Activated B cell treated with CpG ODN at 0.5 μM for 24 hours (primary cell): ENCODE results near the gene PCTP. TPM values are rescaled to one million over a fixed set of nuclear protein-coding genes. Genes with fewer than 3 reads are reported as not detected.

ENCODE experiments used
- ATAC-seq: fragments of 200-7000 bp; cut with Tn5 transposase; one replicate; pipeline ENCODE4 v1.10.0; 2021; ENCODE audit warnings: low read depth, mild to moderate bottlenecking, moderate library complexity
- CTCF ChIA-PET: fragments of 350-600 bp; sonication (Branson Sonifier 250); formaldehyde crosslinking; loops from one replicate; lab custom pipeline; 2021; ENCODE audit warnings: antibody characterized with exemption; lab: Charles Lee
- POLR2A ChIA-PET: fragments of 350-600 bp; sonication (Branson Sonifier 250); formaldehyde crosslinking; loops from one replicate; lab custom pipeline; 2021; ENCODE audit warnings: antibody characterized with exemption; lab: Charles Lee
- DNase-seq: peaks from one replicate; pipeline ENCODE4 v3.0.0; 2022
- H3K27ac Mint-ChIP-seq: one replicate; pipeline ENCODE4 v1.8.0; 2020; ENCODE audit warnings: mixed read lengths
- H3K27me3 Mint-ChIP-seq: one replicate; pipeline ENCODE4 v1.8.0; 2021; ENCODE audit warnings: mixed read lengths
- H3K36me3 Mint-ChIP-seq: one replicate; pipeline ENCODE4 v1.8.0; 2021; ENCODE audit warnings: low read depth, mixed read lengths
- H3K4me1 Mint-ChIP-seq: one replicate; pipeline ENCODE4 v1.8.0; 2021; ENCODE audit warnings: mixed read lengths
- H3K4me3 Mint-ChIP-seq: one replicate; pipeline ENCODE4 v1.8.0; 2020; ENCODE audit warnings: mild to moderate bottlenecking, mixed read lengths
- H3K9me3 Mint-ChIP-seq: one replicate; pipeline ENCODE4 v1.8.0; 2020; ENCODE audit warnings: mixed read lengths
- intact Hi-C: fragments of 100-400 bp; cut with micrococcal nuclease; formaldehyde crosslinking; loops from one replicate; pipeline ENCODE4 v1.15.1; 2024
- total RNA-seq: library from RNA; stranded (reverse); gene quantifications from 2 replicates; pipeline ENCODE4 v1.2.3, GENCODE V29; 2022
- TF ChIP-seq, protein P1 (sequence below): fragments of 200-600 bp; IDR thresholded peaks from one replicate; pipeline ENCODE4 v1.8.0; 2022; ENCODE audit warnings: antibody characterized with exemption, mild to moderate bottlenecking

The PCTP gene
- total RNA-seq, 1 donor from 2014 or later = 9.0 TPM

DNA sequence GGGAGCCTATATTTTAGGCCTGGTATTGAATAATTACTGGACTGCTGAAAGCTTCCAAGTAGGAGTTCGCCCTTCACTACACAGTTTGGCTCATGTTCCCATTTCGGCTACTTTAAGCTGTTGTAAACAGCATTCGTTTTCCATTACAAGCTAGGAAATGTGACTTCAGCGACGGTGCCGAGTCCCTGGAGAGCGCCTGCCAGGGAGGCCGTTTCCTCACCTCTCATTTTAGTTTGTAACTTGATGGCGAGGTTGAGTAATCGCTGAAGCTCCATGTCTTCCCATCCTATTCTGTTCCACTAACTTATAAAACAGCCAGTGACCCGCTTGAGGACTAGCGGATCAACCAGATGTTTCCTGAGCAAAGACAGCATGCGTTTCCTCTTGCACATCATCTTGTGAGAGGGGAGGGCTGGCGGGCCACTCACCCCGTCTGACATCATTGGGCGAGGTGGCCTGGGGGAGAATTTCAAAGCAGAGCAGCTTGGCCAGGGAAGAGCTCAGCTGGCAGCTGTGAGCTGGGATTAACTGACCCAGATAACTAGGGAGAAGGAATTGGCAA, 32.9 kb downstream of the PCTP start:
- peaks cover 2% of the 10 kb centered on the region for H3K27me3 Mint-ChIP-seq
- no peaks in the 10 kb centered on the region for H3K9me3 Mint-ChIP-seq
- H3K4me3 Mint-ChIP-seq = no peak overlapping the region
- TF ChIP-seq, protein P1, sequence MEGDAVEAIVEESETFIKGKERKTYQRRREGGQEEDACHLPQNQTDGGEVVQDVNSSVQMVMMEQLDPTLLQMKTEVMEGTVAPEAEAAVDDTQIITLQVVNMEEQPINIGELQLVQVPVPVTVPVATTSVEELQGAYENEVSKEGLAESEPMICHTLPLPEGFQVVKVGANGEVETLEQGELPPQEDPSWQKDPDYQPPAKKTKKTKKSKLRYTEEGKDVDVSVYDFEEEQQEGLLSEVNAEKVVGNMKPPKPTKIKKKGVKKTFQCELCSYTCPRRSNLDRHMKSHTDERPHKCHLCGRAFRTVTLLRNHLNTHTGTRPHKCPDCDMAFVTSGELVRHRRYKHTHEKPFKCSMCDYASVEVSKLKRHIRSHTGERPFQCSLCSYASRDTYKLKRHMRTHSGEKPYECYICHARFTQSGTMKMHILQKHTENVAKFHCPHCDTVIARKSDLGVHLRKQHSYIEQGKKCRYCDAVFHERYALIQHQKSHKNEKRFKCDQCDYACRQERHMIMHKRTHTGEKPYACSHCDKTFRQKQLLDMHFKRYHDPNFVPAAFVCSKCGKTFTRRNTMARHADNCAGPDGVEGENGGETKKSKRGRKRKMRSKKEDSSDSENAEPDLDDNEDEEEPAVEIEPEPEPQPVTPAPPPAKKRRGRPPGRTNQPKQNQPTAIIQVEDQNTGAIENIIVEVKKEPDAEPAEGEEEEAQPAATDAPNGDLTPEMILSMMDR = no peak
- ChIA-PET CTCF (interaction anchor here (0.6 to 1.4 kb wide), 2 partner anchors 14 to 36 kb away, joined by 3 read pairs; no protein-coding TSS in a partner anchor), POLR2A (no interaction called here)
- intact Hi-C loops = no loop called here
- no peaks in the 10 kb centered on the region for H3K36me3 Mint-ChIP-seq
- no peaks in the 10 kb centered on the region for H3K4me1 Mint-ChIP-seq
- ATAC-seq (no peak), DNase-seq (no peak)
- H3K27ac Mint-ChIP-seq = no peak overlapping the region

DNA sequence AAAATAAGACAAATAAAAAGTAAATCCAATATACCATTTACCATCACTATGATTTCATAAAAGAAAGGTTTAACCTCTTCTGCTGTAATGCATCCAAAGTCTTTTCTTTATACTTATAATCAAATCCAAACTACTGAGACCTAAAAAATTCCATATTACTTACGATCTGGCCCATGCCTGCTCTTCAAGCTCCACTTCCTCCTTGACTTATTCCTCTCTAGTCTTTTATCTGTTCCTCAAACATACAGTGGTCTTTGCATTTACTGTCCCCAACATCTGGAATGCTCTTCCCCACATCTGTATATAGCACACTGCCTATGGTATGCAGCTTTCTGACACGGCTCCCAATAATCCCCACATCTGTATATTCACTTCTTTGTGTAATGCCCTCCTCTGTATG, 33.8 kb downstream of the PCTP start:
- TF ChIP-seq, protein P1 = no peak
- no peaks in the 10 kb centered on the region for H3K36me3 Mint-ChIP-seq
- no peaks in the 10 kb centered on the region for H3K4me1 Mint-ChIP-seq
- no peak overlapping the region for H3K4me3 Mint-ChIP-seq
- DNase-seq (no peak), ATAC-seq (no peak)
- intact Hi-C loops = no loop called here
- ChIA-PET CTCF (interaction anchor here (0.6 kb wide), 1 partner anchor 37 kb away, joined by 3 read pairs; no protein-coding TSS in a partner anchor), POLR2A (no interaction called here)
- peaks cover 2% of the 10 kb centered on the region for H3K27me3 Mint-ChIP-seq
- no peak overlapping the region for H3K27ac Mint-ChIP-seq
- H3K9me3 Mint-ChIP-seq = no peaks in the 10 kb centered on the region

DNA sequence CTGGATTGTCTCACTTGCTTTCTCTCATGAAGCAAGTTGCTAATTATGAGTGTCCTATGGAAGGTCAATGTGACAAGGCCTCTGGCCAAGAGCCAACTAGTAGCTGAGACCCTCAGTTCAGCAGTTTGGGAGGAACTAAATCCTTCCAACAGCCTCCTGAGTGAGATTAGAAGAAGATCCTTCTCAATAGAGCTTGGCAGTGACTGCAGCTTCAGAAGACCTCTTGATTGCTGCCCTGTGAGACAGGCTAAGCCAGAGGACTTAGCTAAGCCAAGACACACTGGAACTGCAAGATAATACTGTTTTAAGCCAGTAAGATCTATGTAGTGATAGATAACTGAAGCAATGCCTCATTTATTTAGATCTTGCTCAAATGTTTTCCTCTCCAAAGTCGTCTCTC, 34.3 kb downstream of the PCTP start:
- intact Hi-C loops = no loop called here
- ChIA-PET POLR2A (no interaction called here), CTCF (no interaction called here)
- H3K9me3 Mint-ChIP-seq = no peaks in the 10 kb centered on the region
- ATAC-seq (no peak), DNase-seq (no peak)
- TF ChIP-seq, protein P1 = no peak
- peaks cover 2% of the 10 kb centered on the region for H3K27me3 Mint-ChIP-seq
- H3K27ac Mint-ChIP-seq = no peak overlapping the region
- no peak overlapping the region for H3K4me3 Mint-ChIP-seq
- H3K4me1 Mint-ChIP-seq = no peaks in the 10 kb centered on the region
- H3K36me3 Mint-ChIP-seq = no peaks in the 10 kb centered on the region

DNA sequence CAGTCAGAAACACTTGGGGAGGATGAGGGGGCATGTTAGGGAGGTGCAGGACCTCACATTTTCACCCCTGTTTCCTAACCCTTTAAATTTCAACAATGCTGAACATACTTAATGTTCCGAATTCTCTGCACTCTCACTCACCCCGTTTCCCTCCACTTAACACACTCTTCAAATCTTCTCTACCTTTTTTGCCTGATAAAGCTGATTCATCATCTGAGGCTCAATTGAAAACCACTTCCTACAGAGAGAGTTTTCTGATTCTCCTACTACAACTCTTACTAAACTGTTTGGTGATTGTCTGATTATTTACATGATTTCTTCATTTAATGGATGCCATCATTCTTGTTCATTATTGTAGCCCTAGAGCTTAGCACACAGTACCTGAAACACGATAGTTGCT, 42.4 kb downstream of the PCTP start:
- intact Hi-C loops = no loop called here
- TF ChIP-seq, protein P1 = no peak
- ATAC-seq = no peak
- Mint-ChIP-seq H3K4me1 (no peaks in the 10 kb centered on the region), H3K27ac (no peak overlapping the region), H3K4me3 (no peak overlapping the region), H3K36me3 (no peaks in the 10 kb centered on the region), H3K27me3 (no peaks in the 10 kb centered on the region), H3K9me3 (no peaks in the 10 kb centered on the region)
- POLR2A ChIA-PET = no interaction called here
- CTCF ChIA-PET = no interaction called here
- DNase-seq = no peak

DNA sequence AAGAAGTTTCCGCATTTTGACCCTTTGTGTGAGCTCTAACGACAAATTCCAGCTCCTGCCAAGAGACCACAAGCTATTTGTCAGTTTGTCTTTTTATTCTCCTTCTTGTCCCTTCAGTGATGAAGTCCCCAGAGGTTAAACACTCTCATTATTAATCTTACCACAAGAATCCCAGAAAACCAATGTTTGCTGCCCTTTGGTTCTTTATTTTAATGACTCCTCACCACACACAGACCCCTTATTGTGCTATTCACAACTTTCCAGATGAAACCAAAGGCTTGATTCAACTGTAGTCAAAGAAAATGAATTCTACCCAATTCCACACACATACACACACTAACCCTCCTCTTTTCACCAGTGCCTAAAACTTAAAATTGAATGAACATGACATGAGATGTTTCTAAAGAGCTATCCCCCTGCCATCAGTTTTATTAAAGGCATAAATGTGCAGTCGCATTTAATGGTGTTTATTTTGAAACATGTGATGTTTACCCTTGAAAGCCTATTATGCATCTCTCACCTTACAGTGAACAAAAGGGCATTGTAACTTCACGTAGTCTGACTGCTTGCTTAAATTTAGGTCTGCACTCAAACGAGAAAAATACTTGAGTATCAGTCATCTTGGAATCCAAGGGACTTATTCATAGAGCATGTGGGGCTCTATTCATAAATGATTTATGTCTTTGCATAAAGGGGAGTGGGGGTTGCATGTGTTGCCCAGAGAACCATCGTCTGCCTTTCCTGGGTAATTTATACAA, 44.1 kb downstream of the PCTP start:
- Mint-ChIP-seq H3K4me3 (no peak overlapping the region), H3K27me3 (no peaks in the 10 kb centered on the region), H3K36me3 (no peaks in the 10 kb centered on the region), H3K27ac (no peak overlapping the region), H3K4me1 (no peaks in the 10 kb centered on the region), H3K9me3 (no peaks in the 10 kb centered on the region)
- intact Hi-C loops = no loop called here
- TF ChIP-seq, protein P1 = no peak
- CTCF ChIA-PET = no interaction called here
- POLR2A ChIA-PET = no interaction called here
- no peak for DNase-seq
- ATAC-seq = no peak
